GM12872 (cell line): ENCODE measurements around the gene NARF.

Experiments used
- TF ChIP-seq, protein P1 (sequence below): IDR thresholded peaks from 3 replicates; pipeline ENCODE4 v1.5.1; 2011; ENCODE audit warnings: low read depth, mild to moderate bottlenecking, low read length, moderate library complexity; ENCODE audit not compliant: insufficient read depth

The NARF gene

DNA sequence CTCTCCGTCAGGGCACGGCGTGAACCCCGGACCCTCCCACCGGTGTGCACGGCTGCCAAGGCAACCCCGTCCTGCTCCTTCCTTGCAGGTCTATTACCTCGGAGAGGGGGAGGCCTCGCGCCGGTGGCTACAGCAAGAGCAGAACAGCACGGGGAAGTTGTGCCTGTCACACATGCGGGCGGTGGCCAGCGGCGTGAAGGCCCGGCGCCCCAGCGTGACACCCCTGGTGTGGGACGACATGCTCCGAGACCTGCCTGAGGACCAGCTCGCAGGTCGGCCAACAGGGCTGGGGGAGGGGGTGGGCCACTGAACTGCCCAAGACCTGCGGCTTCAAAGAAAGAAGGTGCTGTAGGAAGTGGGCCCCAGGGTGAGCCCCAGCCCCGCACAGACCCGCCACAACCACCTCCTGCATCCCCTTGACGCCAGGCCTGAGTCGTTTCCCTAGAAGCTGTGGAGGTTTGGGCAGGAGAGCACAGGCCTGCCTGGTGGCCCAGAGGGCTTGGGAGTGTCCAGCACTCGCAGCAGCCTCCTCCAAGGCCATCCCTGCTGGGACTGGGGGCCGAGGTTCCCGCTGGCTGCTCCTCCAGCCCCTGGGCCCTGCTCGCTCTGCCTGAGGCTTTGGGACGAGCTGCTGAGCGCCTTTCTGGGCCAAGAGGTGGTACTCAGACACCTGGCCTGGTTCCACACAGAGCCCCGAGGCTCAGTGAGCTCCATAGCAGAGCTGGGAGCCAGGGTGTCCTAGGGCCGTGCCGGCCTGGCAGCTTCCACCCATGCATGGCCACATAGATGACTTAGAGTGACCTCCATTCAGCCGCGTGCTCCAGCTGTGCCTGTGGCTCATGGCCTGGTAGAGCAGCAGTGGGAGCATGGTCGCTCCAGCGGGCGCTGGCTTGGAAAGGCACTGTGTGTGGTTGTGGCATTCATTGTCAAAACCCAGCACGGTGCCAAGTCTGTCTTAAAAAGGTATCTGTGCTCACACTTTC lies 22.6 kb upstream of the NARF start:
- TF ChIP-seq, protein P1, sequence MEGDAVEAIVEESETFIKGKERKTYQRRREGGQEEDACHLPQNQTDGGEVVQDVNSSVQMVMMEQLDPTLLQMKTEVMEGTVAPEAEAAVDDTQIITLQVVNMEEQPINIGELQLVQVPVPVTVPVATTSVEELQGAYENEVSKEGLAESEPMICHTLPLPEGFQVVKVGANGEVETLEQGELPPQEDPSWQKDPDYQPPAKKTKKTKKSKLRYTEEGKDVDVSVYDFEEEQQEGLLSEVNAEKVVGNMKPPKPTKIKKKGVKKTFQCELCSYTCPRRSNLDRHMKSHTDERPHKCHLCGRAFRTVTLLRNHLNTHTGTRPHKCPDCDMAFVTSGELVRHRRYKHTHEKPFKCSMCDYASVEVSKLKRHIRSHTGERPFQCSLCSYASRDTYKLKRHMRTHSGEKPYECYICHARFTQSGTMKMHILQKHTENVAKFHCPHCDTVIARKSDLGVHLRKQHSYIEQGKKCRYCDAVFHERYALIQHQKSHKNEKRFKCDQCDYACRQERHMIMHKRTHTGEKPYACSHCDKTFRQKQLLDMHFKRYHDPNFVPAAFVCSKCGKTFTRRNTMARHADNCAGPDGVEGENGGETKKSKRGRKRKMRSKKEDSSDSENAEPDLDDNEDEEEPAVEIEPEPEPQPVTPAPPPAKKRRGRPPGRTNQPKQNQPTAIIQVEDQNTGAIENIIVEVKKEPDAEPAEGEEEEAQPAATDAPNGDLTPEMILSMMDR: no peak

DNA sequence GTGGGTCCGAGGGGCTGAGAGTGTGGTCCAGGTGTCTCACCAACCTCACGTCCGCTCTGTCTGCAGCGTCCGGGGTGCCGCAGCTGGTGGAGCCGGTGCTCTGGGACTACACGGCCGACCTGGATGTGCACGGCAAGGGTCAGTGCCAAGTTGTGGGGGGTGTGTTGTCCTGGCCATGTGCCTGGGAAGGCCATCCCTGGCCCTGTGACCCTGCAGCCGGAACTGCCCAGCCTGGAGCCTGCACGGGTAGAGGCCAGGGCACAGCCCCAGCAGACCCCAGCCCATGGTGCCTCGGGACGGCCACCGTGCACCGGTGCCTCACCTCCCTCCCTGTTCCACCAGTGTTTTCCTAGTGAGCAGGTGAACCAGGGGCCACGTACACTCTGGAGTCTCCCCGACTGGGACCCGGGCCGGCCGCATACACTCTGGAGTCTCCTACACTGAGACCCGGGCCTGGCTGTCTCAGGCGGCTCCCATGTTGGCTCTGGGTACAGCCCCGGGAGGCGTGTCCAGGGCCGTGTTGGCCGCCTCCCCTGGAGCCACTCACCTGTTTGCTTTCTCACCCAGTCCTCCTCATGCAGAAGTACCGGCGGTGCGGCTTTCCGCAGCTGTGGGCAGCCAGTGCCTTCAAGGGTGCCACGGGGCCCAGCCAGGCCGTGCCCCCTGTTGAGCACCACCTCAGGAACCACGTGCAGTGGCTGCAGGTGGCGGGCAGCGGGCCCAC lies 21.8 kb upstream of the NARF start:
- TF ChIP-seq, protein P1: no peak

DNA sequence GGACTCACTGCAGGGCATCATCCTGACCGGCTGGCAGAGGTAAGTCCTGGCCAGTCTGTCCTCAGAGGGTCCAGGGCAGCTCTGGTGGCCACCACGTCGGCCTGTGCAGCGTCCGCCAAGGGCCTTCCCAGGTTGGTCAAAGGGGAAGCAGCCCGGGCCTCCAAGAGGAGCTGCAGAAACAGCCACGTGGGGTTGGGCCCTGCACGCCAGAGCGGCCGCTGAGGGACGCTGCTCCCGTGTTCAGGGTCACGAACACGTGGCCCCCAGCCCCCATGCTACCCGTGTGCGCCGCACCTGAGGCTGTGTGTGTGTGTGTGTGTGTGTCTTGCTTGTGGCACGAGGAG lies 21.2 kb upstream of the NARF start:
- TF ChIP-seq, protein P1: no peak

DNA sequence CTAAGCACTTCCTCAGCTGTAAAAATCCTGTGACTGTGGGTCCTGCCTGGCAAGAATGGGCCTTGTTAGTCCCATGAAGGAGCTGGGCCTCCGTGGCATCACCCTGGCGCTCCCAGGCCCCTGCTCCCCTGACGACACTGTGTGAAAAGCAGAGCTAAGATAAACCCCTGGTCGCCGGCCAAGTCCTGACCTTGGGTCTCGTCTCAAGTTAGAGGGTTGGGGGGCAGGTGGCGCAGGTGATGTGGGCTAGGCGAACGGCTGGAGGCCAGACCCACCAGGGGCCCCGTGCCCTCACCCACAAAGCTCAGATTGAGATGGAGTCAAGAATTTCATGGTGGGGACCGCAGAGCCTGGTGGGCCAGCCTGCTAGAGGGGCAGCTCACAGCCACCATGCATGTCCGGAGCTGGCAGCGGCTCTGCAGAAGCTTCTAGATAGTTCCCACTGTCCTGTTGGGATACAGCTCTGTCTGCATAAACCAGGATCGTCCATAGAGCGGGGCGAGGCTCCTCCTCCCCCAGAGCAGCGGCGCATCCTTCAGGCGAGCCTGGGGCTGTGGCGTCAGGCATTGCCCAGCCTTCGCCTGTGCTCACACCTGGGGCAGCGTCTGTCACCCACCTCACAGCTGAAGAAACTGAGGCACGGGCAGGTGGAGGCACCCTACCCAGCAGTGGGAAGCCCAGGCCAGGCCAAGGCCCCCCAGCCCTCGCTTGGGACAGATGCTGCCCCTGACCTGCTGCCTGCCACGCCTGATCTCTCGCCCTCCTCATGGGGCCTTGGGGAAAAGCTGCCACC lies 19.9 kb upstream of the NARF start:
- TF ChIP-seq, protein P1: no peak

DNA sequence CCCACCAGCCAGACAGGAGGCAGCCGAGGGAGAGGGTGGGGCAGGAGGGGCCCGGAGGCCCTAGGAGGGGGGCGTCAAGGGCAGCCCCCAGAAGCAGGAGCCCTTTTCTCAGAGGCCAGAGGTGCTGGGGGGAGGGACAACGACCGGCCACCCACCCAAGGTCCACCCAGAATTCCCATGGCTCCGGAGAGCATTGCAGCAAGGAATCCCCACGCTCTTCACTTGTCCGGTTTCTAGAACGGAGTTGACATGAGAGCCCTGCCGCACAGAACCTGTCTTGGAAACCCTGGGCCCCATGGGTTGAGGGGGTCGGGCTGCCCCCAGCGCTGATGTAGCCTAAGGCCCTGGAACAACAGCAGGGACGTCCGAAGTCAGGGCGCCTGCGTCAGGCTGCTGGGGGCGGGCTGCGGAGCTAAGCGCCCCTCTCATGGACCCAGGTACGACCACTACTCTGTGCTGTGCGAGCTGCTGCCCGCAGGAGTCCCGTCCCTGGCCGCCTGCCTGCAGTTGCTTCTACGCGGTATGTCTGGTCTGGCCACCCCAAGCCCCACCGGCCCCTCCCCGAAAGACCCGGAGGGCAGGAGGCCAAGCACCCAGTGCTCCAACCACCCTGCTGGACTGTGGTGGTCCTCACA lies 19.2 kb upstream of the NARF start:
- TF ChIP-seq, protein P1: no peak

DNA sequence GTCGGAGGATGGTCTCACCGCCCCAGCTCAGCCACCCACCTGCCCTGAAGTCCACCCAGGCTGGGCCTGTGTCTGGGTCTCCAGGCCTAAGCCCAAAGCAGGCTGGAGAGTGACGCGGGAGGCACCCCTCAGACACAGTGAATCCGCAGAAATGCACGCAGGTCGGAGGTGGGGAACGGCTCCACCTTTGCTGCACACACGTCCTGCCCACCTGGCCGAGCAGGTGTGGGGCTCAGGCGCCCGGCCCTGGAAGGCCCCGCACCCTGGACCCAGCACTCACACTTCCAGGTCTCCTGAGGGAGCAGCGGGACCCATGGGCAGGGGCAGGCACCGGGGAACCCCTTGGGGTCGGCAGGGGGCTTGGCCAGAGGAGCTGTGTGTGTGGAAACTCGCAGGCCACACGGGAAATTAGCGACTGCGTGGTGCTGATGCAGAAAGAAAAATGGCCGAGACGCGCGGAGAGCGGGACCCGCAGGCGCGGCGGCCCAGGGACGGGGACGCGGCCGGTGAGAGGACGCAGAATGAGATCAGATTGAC lies 18.6 kb upstream of the NARF start:
- TF ChIP-seq, protein P1: no peak
